Ishikawa (cell line): Measurements from ENCODE around the gene FGGY.

Source experiments
- CEBPB ChIP-seq: IDR thresholded peaks from 2 replicates; pipeline ENCODE4 v1.6.1; 2012
- EGR1 ChIP-seq: IDR thresholded peaks from 2 replicates; pipeline ENCODE4 v1.6.1; 2012
- EP300 ChIP-seq: IDR thresholded peaks from 2 replicates; pipeline ENCODE4 v1.6.1; 2012; ENCODE audit warnings: borderline replicate concordance
- FOXM1 ChIP-seq: IDR thresholded peaks from 2 replicates; pipeline ENCODE4 v1.6.1; 2012; ENCODE audit warnings: low read depth, borderline replicate concordance
- MAX ChIP-seq: IDR thresholded peaks from 2 replicates; pipeline ENCODE4 v1.6.1; 2012
- NFIC ChIP-seq: IDR thresholded peaks from 2 replicates; pipeline ENCODE4 v1.6.1; 2012
- RAD21 ChIP-seq: IDR thresholded peaks from 2 replicates; pipeline ENCODE4 v1.6.1; 2012; ENCODE audit warnings: low read depth
- TAF1 ChIP-seq: IDR thresholded peaks from 2 replicates; pipeline ENCODE4 v1.6.1; 2012; ENCODE audit warnings: low read depth, mild to moderate bottlenecking
- TCF12 ChIP-seq: IDR thresholded peaks from 2 replicates; pipeline ENCODE4 v1.6.1; 2012; ENCODE audit warnings: low read depth
- TEAD4 ChIP-seq: IDR thresholded peaks from 2 replicates; pipeline ENCODE4 v1.6.1; 2012
- USF1 ChIP-seq: IDR thresholded peaks from 2 replicates; pipeline ENCODE4 v1.6.1; 2012
- YY1 ChIP-seq: IDR thresholded peaks from 2 replicates; pipeline ENCODE4 v1.6.1; 2012; ENCODE audit warnings: low read depth

GRCh38 chr1:59609245-59609644 is 312.4 kb downstream of the FGGY start:
- TF ChIP-seq RAD21 (no peak), MAX (no peak), TAF1 (no peak), EP300 (no peak), CEBPB (no peak), TEAD4 (no peak), NFIC (no peak), USF1 (no peak), TCF12 (no peak), FOXM1 (no peak), EGR1 (no peak), YY1 (no peak)
